ENCODE results near the gene DDX1. TPM values are rescaled to one million over a fixed set of nuclear protein-coding genes. Genes with fewer than 3 reads are reported as not detected.

DDX1 gene
- total and polyA plus RNA-seq, 2 experiments from 2014 or later: 99.9 to 102 TPM

DNA sequence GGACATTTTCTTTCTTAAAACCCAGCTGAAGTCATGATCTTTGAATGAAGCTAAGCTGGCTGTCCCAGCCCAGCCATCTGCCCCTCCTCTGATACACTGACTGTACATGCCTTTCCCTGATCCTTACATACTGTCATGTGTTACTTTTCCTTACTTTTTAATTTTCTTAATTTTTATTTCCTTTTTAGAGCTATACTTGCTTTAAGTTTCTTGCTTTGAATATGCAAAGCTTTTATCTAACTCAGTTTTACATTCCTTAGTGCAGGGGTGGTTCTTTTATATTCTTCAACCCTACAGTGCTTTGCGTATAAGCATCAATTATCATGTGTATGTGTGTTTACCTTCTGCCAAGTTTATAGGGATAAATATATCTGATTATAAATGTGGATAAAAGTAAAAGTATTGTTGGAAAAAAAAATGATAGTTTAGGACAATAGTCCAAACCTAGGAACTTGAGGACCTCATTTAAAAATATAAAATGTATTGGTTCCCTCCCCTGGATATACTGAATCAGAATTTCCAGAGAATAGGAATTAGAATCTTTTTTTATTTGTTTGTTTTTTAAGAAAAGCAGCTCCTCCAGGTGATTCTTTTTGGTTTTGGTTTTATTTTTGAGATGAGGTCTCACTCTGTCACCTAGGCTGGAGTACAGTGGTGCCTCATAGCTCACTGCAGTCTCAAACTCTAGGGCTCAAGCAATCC, 17.8 kb downstream of the DDX1 start:
- DNase-seq (ENCODE audit: low spot score): no peak
- no peak for ATAC-seq
- H3K9me3 Mint-ChIP-seq: peaks cover 11% of the 10 kb centered on the region; the same call in 2 of the 3 replicates
- Histone ChIP-seq H3K4me3 (no peak overlapping the region), H3K79me2 (replicated peaks; ENCODE audit: insufficient read depth) (0 out of 2 replicates have a peak, but pooled peaks cover 4% of the 10 kb centered on the region), H3F3A (replicated peaks; ENCODE audit: low read depth) (no peaks in the 10 kb centered on the region), H3K27me3 (ENCODE audit: insufficient read depth) (no peaks in the 10 kb centered on the region), H3K36me3 (ENCODE audit: insufficient read depth) (peaks cover 45% of the 10 kb centered on the region), H3K27ac (ENCODE audit: low read depth) (no peak overlapping the region), H4K20me1 (replicated peaks; ENCODE audit: insufficient read depth) (peaks cover 7% of the 10 kb centered on the region; the same call in 1 of the 2 replicates), H3K4me2 (no peak overlapping the region), H3K9me2 (ENCODE audit: insufficient read depth) (no peaks in the 10 kb centered on the region), H3K4me1 (ENCODE audit: insufficient read depth) (no peaks in the 10 kb centered on the region; the same call in 1 of the 2 replicates), H2AFZ (no peak overlapping the region)
- no peaks in the 10 kb centered on the region for H3K4me1 Mint-ChIP-seq
- TF ChIP-seq, protein P1, sequence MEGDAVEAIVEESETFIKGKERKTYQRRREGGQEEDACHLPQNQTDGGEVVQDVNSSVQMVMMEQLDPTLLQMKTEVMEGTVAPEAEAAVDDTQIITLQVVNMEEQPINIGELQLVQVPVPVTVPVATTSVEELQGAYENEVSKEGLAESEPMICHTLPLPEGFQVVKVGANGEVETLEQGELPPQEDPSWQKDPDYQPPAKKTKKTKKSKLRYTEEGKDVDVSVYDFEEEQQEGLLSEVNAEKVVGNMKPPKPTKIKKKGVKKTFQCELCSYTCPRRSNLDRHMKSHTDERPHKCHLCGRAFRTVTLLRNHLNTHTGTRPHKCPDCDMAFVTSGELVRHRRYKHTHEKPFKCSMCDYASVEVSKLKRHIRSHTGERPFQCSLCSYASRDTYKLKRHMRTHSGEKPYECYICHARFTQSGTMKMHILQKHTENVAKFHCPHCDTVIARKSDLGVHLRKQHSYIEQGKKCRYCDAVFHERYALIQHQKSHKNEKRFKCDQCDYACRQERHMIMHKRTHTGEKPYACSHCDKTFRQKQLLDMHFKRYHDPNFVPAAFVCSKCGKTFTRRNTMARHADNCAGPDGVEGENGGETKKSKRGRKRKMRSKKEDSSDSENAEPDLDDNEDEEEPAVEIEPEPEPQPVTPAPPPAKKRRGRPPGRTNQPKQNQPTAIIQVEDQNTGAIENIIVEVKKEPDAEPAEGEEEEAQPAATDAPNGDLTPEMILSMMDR (conservative IDR thresholded peaks at IDR 0.05; ENCODE audit: low read depth in 2 of 2): no peak
- TF ChIP-seq, protein P2, sequence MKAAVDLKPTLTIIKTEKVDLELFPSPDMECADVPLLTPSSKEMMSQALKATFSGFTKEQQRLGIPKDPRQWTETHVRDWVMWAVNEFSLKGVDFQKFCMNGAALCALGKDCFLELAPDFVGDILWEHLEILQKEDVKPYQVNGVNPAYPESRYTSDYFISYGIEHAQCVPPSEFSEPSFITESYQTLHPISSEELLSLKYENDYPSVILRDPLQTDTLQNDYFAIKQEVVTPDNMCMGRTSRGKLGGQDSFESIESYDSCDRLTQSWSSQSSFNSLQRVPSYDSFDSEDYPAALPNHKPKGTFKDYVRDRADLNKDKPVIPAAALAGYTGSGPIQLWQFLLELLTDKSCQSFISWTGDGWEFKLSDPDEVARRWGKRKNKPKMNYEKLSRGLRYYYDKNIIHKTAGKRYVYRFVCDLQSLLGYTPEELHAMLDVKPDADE (IDR thresholded peaks at IDR 0.05): no peak
- TF ChIP-seq CREB1 (CRISPR knock-in tag; IDR thresholded peaks at IDR 0.05; ENCODE audit: low read depth): no peak
- TF ChIP-seq, protein P3, sequence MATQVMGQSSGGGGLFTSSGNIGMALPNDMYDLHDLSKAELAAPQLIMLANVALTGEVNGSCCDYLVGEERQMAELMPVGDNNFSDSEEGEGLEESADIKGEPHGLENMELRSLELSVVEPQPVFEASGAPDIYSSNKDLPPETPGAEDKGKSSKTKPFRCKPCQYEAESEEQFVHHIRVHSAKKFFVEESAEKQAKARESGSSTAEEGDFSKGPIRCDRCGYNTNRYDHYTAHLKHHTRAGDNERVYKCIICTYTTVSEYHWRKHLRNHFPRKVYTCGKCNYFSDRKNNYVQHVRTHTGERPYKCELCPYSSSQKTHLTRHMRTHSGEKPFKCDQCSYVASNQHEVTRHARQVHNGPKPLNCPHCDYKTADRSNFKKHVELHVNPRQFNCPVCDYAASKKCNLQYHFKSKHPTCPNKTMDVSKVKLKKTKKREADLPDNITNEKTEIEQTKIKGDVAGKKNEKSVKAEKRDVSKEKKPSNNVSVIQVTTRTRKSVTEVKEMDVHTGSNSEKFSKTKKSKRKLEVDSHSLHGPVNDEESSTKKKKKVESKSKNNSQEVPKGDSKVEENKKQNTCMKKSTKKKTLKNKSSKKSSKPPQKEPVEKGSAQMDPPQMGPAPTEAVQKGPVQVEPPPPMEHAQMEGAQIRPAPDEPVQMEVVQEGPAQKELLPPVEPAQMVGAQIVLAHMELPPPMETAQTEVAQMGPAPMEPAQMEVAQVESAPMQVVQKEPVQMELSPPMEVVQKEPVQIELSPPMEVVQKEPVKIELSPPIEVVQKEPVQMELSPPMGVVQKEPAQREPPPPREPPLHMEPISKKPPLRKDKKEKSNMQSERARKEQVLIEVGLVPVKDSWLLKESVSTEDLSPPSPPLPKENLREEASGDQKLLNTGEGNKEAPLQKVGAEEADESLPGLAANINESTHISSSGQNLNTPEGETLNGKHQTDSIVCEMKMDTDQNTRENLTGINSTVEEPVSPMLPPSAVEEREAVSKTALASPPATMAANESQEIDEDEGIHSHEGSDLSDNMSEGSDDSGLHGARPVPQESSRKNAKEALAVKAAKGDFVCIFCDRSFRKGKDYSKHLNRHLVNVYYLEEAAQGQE (IDR thresholded peaks at IDR 0.05; ENCODE audit: unreplicated experiment): no peak
- TF ChIP-seq ZNF114 (CRISPR knock-in tag; IDR thresholded peaks at IDR 0.05): no peak
- no peak for TF ChIP-seq POLR2AphosphoS5 (IDR thresholded peaks at IDR 0.05; ENCODE audit: low read depth)
- TF ChIP-seq NANOG (IDR thresholded peaks at IDR 0.05; ENCODE audit: borderline replicate concordance): no peak
- TF ChIP-seq EZH2phosphoT487 (IDR thresholded peaks at IDR 0.05; ENCODE audit: unreplicated experiment): no peak
- no peak for TF ChIP-seq EZH2 (IDR thresholded peaks at IDR 0.05; ENCODE audit: low read depth, unreplicated experiment)
- no peak for TF ChIP-seq STAT1 (IDR thresholded peaks at IDR 0.05; ENCODE audit: unreplicated experiment)
- TF ChIP-seq, protein P4, sequence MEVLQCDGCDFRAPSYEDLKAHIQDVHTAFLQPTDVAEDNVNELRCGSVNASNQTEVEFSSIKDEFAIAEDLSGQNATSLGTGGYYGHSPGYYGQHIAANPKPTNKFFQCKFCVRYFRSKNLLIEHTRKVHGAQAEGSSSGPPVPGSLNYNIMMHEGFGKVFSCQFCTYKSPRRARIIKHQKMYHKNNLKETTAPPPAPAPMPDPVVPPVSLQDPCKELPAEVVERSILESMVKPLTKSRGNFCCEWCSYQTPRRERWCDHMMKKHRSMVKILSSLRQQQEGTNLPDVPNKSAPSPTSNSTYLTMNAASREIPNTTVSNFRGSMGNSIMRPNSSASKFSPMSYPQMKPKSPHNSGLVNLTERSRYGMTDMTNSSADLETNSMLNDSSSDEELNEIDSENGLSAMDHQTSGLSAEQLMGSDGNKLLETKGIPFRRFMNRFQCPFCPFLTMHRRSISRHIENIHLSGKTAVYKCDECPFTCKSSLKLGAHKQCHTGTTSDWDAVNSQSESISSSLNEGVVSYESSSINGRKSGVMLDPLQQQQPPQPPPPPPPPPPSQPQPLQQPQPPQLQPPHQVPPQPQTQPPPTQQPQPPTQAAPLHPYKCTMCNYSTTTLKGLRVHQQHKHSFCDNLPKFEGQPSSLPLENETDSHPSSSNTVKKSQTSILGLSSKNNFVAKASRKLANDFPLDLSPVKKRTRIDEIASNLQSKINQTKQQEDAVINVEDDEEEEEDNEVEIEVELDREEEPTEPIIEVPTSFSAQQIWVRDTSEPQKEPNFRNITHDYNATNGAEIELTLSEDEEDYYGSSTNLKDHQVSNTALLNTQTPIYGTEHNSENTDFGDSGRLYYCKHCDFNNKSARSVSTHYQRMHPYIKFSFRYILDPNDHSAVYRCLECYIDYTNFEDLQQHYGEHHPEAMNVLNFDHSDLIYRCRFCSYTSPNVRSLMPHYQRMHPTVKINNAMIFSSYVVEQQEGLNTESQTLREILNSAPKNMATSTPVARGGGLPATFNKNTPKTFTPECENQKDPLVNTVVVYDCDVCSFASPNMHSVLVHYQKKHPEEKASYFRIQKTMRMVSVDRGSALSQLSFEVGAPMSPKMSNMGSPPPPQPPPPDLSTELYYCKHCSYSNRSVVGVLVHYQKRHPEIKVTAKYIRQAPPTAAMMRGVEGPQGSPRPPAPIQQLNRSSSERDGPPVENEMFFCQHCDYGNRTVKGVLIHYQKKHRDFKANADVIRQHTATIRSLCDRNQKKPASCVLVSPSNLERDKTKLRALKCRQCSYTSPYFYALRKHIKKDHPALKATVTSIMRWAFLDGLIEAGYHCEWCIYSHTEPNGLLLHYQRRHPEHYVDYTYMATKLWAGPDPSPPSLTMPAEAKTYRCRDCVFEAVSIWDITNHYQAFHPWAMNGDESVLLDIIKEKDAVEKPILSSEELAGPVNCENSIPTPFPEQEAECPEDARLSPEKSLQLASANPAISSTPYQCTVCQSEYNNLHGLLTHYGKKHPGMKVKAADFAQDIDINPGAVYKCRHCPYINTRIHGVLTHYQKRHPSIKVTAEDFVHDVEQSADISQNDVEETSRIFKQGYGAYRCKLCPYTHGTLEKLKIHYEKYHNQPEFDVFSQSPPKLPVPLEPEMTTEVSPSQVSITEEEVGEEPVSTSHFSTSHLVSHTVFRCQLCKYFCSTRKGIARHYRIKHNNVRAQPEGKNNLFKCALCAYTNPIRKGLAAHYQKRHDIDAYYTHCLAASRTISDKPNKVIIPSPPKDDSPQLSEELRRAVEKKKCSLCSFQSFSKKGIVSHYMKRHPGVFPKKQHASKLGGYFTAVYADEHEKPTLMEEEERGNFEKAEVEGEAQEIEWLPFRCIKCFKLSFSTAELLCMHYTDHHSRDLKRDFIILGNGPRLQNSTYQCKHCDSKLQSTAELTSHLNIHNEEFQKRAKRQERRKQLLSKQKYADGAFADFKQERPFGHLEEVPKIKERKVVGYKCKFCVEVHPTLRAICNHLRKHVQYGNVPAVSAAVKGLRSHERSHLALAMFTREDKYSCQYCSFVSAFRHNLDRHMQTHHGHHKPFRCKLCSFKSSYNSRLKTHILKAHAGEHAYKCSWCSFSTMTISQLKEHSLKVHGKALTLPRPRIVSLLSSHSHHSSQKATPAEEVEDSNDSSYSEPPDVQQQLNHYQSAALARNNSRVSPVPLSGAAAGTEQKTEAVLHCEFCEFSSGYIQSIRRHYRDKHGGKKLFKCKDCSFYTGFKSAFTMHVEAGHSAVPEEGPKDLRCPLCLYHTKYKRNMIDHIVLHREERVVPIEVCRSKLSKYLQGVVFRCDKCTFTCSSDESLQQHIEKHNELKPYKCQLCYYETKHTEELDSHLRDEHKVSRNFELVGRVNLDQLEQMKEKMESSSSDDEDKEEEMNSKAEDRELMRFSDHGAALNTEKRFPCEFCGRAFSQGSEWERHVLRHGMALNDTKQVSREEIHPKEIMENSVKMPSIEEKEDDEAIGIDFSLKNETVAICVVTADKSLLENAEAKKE (CRISPR knock-in tag; IDR thresholded peaks at IDR 0.05): no peak
- H3K36me3 Mint-ChIP-seq (ENCODE audit: low read depth): peaks cover 81% of the 10 kb centered on the region
- no peak overlapping the region for H3K4me3 Mint-ChIP-seq
- no peak overlapping the region for H3K27ac Mint-ChIP-seq
- no peaks in the 10 kb centered on the region for H3K27me3 Mint-ChIP-seq (ENCODE audit: insufficient read depth, low read depth, poor library complexity)

Data from GM23338 (cell line).